ENCODE results near the gene ADM5.
"Not testable (repeated sequence)": the region's sequence is repeated elsewhere in the genome, so short reads cannot be mapped to it uniquely, and the experiment has no call there.

ADM5 gene

GRCh38 chr19:49701271-49701786, 11.9 kb downstream of the ADM5 start:
- no peak for DNase-seq (ENCODE audit: low spot score)

DNA sequence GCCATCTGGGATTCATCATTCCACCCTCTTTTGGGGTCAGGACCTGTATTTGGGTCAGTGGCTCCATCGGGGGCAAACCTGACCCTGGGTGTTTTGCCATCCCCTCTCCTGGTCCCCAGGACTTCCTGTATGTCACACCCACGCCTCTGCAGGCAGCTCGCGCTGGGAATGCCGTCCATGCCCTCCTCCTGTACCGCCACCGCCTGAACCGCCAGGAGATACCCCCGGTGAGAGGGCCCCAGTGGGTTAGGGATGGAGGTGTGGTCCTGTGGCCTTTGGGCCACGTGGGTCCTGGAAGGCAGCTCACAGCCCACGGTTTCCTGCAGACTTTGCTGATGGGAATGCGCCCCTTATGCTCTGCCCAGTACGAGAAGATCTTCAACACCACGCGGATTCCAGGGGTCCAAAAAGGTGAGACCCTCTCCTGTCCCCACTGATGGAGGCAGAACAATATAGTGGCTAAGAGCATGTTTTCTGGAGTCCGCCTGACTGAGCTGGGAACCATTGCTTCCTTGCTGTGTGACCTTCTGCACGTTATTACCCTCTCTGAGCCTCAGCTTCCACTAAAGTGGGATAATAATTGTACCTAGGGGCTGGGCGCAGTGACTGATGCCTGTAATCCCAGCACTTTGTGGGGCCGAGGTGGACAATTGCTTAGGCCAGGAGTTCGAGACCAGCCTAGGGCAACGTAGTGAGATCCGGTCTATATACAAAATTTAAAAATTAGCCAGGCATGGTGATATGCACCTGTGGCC, 15.7 kb downstream of the ADM5 start:
- DNase-seq (ENCODE audit: low spot score), result no peak

DNA sequence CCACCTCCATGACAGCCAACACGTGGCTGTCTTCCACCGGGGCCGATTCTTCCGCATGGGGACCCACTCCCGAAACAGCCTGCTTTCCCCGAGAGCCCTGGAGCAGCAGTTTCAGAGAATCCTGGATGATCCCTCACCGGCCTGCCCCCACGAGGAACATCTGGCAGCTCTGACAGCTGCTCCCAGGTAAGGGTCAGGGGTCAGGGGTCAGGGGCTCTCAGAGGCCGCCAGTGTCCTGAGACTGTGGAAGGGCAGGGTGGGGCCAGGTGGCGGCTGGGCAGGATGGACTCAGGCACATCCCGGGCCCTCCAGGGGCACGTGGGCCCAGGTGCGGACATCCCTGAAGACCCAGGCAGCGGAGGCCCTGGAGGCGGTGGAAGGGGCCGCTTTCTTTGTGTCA, 16.5 kb downstream of the ADM5 start:
- no peak for DNase-seq (ENCODE audit: low spot score)

DNA sequence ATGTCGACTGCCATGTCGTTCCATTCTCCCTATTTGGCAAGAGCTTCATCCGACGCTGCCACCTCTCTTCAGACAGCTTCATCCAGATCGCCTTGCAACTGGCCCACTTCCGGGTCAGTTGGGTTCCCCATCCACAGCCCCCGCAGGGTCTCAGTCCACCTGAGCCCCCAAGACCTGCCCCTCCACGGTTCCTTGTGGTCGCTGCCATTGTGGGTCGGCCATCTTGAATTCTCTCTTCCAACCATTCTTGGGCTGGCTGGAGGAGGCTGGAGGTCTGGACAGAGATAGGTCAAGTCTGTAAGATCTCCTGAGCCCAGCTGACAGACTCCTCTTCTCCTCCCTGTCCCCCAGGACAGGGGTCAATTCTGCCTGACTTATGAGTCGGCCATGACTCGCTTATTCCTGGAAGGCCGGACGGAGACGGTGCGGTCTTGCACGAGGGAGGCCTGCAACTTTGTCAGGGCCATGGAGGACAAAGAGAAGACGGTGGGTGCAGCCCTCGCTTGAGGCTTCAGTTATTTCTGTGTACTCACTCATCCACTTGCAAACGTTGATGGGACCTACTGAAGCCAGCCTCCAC, 21.1 kb downstream of the ADM5 start:
- no peak for DNase-seq (ENCODE audit: low spot score)

DNA sequence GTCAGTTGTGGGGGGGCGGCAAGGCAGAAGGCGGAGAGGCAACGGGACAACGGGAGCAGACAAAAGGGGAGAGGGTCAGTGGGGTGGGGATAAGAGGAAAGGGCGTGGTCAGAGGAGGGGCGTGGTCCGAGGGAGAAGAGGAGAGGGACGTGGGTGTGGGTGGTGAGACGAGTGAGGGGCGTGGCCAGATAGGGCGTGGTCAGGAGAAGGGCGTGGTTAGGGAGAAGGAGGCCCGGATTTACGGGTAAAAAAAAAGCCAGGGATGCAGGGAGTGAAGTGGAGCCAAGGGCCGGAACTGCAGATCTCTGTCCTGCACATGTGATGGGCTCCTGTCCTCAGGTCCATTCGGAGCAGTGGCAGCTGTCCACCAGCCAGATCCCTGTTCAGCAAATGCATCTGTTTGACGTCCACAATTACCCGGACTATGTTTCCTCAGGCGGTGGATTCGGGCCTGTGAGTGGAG, 23.0 kb downstream of the ADM5 start:
- no peak for DNase-seq (ENCODE audit: low spot score)

DNA sequence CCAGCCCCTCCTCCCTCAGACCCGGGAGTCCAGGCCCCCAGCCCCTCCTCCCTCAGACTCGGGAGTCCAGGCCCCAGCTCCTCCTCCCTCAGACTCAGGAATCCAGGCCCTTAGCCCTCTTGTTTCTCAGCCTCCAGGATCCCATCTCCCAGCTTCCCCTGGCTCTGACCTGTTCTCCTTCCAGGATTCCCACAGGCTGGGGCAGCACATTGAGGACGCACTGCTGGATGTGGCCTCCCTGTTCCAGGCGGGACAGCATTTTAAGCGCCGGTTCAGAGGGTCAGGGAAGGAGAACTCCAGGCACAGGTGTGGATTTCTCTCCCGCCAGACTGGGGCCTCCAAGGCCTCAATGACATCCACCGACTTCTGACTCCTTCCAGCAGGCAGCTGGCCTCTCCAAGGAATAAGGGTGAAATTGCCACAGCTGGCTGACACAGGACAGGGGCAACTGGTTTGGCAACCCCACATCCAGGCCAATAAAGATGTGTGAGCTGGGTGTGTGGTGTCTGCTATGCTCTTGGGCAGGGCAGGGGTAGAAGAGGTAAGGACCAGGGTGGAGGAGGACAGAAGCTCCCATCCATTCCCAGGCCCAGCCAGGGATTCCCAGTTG, 23.9 kb downstream of the ADM5 start:
- DNase-seq (ENCODE audit: low spot score), result no peak

DNA sequence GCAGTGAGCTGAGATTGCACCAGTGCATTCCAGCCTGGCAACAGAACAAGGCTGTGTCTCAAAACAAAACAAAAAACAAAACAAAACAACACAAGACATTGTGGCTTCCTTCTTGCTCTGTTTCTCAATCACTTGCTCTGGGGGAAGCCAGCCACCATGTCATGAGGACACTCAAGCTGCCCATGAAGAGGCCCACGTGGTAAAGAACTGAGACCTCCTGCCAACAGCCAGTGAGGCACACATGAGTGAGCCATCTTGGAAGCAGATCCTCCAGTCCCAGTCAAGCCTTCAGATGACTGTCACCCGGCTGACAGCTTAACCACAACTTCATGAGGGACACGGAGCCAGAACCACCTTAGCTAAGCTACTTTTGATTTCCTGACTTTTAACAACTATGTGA, 26.8 kb downstream of the ADM5 start:
- DNase-seq (ENCODE audit: low spot score), result no peak

- no peak for DNase-seq (ENCODE audit: low spot score)
Observed at GRCh38 chr19:49718511-49718910, 29.1 kb downstream of the ADM5 start.

GRCh38 chr19:49718991-49719390, 29.6 kb downstream of the ADM5 start:
- no peak for DNase-seq (ENCODE audit: low spot score)

GRCh38 chr19:49719420-49719819, 30.0 kb downstream of the ADM5 start:
- DNase-seq (ENCODE audit: low spot score), result not testable (repeated sequence)

GRCh38 chr19:49727217-49728030, 38.0 kb downstream of the ADM5 start:
- DNase-seq (ENCODE audit: low spot score), result no peak

GRCh38 chr19:49730166-49730565, 40.8 kb downstream of the ADM5 start:
- DNase-seq (ENCODE audit: low spot score), result no peak

GRCh38 chr19:49738268-49738667, 48.9 kb downstream of the ADM5 start:
- DNase-seq (ENCODE audit: low spot score), result no peak

- DNase-seq (ENCODE audit: low spot score), result no peak
Observed at GRCh38 chr19:49739098-49739497, 49.7 kb downstream of the ADM5 start.

- no peak for DNase-seq (ENCODE audit: low spot score)
Observed at GRCh38 chr19:49739933-49740332, 50.5 kb downstream of the ADM5 start.
